Measurements from ENCODE around the gene PCDH1. TPM values are rescaled to one million over a fixed set of nuclear protein-coding genes. Genes with fewer than 3 reads are reported as not detected.
A peak's percentile ranks its signal among the peaks of the same experiment; 100 is the strongest.

Gene PCDH1
- total RNA-seq, 1 experiment from 2014 or later, result 1.6 TPM

GRCh38 chr5:141853895-141854626, 24.1 kb downstream of the PCDH1 start:
- no peak for DNase-seq (ENCODE audit: low read depth)

- DNase-seq (ENCODE audit: low read depth), result no peak
Measured at GRCh38 chr5:141852448-141852847, 25.8 kb downstream of the PCDH1 start.

GRCh38 chr5:141851195-141851874, 26.9 kb downstream of the PCDH1 start:
- DNase-seq (ENCODE audit: low read depth), result no peak

- no peak for DNase-seq (ENCODE audit: low read depth)
Measured at GRCh38 chr5:141850786-141851185, 27.4 kb downstream of the PCDH1 start.

GRCh38 chr5:141850244-141850768, 27.9 kb downstream of the PCDH1 start:
- DNase-seq (ENCODE audit: low read depth), result peak; percentile 36

GRCh38 chr5:141849415-141850243, 28.6 kb downstream of the PCDH1 start:
- peak; percentile 67 for DNase-seq (ENCODE audit: low read depth)

GRCh38 chr5:141848744-141849414, 29.3 kb downstream of the PCDH1 start:
- peak; percentile 43 for DNase-seq (ENCODE audit: low read depth)

GRCh38 chr5:141846031-141846430, 32.2 kb downstream of the PCDH1 start:
- peak; percentile 19 for DNase-seq (ENCODE audit: low read depth)

- DNase-seq (ENCODE audit: low read depth), result no peak
Measured at GRCh38 chr5:141845371-141845851, 32.8 kb downstream of the PCDH1 start.

- no peak for DNase-seq (ENCODE audit: low read depth)
Measured at GRCh38 chr5:141844414-141845097, 33.7 kb downstream of the PCDH1 start.

- DNase-seq (ENCODE audit: low read depth), result peak; percentile 53
Measured at GRCh38 chr5:141843156-141843927, 34.9 kb downstream of the PCDH1 start.

GRCh38 chr5:141841378-141842180, 36.6 kb downstream of the PCDH1 start:
- DNase-seq (ENCODE audit: low read depth), result no peak

- DNase-seq (ENCODE audit: low read depth), result no peak
Measured at GRCh38 chr5:141840826-141841360, 37.3 kb downstream of the PCDH1 start.

- no peak for DNase-seq (ENCODE audit: low read depth)
Measured at GRCh38 chr5:141840280-141840812, 37.9 kb downstream of the PCDH1 start.

GRCh38 chr5:141839015-141839513, 39.1 kb downstream of the PCDH1 start:
- no peak for DNase-seq (ENCODE audit: low read depth)

- no peak for DNase-seq (ENCODE audit: low read depth)
Measured at GRCh38 chr5:141838326-141839014, 39.7 kb downstream of the PCDH1 start.

GRCh38 chr5:141835928-141836670, 42.1 kb downstream of the PCDH1 start:
- no peak for DNase-seq (ENCODE audit: low read depth)
